Activated CD8-positive, alpha-beta memory T cell treated with anti-CD3 and anti-CD28 coated beads for 48 hours (primary cell): ENCODE results near the gene CSRP2.
A peak's percentile ranks its signal among the peaks of the same experiment; 100 is the strongest.

Experiments
- DNase-seq, 3 experiments: peaks; one replicate each; pipeline ENCODE4 v3.0.0-alpha.2; 2020; ENCODE audit warnings: low read depth in 2 of 3, low spot score in 2 of 3

The CSRP2 gene

DNA sequence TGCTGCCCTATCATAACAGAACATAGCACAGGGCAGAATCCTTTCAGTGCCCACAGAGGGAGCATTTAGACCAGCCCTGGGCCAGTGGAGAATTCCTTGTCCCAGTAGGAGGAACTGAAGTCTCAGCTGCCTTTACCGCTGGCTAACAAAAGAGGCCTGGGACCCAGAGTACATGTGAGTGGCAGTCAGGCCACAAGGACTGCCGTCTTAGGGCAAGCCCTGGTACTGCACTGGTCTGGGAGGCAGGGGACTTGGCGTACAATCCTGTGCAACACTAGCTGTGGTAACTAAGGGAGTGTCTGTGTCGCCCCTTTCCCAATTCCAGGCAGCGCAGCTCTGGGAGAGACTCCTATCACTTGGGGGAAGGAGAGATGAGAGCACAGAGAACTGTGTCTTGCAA is 17.0 kb upstream of the CSRP2 start:
- no peak for DNase-seq

DNA sequence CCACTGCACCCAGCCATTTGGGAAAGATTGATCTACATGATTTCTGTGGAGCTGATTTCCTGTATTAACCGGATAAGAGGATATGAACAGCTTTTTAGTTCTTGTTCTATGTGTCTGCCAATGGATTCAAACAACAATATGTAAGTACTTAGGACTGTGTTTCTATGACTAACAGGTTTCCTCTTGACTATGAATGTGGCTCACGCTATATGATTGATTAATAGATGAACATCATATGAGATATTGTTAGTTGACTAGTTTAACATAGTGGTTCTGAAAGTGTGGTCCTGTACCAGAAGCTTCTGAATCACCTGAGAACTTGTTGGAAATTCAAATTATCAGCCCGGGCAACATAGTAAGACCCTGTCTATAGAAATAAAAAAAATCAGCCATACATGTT is 12.8 kb upstream of the CSRP2 start:
- no peak for DNase-seq

DNA sequence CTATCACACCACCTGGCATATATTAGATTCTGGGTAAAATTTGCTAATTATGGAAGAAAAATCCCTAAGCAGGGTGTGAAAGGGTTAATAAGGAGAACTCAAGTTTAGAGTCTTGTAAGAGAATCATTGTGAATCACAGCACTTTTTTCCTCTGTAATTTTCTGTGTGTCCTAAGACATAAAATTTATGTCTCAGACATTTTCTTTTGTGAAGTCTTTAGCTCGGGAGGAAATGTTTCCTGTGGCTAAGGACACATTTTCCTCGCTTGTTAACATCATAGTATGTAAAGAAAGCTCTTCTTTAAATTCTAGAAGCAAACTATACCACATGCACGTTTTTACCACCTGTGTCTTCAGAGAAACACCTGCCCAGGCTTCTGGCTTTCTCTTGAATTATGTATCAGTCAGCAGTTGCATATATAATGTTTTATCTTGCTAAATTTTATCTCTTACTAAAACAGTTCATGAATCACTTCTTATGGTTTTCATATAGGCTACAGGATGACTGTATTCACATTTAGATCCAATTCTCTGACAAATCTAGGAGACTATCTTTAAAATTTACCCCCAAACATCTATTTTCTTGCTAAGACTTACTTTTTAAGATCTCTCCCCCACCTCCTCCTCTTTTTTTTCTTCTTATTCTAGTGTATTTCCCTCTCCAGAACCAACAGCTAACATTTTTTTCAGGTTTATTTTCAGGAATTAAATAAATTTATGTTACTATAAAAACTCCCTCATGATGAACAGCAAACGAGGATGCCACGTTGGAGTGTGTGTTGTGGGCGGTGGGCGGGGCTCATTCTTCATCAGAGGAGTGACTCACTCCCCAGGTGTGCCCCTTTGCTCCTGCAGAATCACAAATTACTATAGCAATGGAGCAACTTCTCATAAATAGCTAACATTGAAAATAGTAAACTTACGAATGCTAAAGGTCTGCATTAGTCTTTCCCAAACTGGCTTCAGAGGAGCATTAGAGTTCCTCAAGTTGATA is 11.6 kb upstream of the CSRP2 start:
- peak in 1 of 3 experiments; percentile 14 for DNase-seq

DNA sequence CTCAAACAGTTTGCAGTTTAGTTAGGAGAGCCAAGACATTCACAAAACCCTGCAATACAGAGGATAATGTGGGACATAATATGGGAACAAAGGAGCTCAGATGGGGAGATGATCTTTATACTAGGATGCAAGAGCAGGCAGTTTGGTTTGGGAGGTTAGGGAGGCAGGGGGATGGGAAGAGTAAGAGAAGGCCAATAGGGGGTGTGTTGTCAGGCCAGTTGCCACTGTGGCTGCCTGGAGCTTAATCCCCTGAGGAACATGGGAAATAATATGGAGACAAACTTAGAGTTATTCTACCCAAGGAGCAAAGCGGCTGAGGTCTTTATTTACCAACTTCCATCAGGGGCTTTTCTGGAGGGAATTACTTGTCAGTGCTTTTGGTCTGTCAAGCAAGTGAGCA is 10.0 kb upstream of the CSRP2 start:
- no peak for DNase-seq

DNA sequence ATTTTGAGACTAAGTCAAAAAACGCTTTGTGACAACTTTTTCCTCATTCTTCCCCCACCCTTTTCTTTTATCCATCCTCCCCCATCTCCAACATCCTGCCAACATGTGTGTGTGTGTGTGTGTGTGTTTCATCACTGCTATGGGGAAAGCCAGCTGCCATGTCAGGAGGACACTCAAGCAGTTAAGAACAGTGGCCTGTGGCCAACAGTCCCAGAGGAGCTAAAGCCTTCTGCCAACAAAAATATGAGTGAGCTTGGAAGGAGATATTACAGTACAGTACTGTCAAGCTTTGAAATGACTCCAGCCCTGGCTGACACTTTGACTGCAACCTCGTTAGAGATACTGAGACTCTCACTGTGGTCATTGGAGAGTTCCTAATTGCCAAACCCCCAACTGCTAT is 5.0 kb upstream of the CSRP2 start:
- no peak for DNase-seq

DNA sequence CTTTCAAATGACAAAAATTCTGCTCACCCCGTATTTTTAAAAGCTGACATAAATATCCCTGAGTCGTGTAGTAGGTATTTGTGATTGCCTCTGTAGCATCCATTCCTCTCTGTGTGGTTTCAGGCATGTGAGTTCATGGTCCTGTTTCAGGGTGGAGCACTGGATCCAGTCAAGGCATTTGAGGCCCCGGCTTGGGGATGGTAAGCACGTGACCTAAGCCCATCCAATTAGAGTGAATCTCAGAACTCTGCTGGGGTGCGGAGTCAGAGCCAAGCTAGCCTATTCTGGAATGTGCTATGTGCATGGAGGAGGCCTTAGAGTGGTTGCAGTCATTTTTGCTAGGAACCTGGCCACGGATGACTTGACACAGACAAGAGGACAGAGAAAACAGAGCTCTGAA is 4.3 kb upstream of the CSRP2 start:
- DNase-seq, result no peak

DNA sequence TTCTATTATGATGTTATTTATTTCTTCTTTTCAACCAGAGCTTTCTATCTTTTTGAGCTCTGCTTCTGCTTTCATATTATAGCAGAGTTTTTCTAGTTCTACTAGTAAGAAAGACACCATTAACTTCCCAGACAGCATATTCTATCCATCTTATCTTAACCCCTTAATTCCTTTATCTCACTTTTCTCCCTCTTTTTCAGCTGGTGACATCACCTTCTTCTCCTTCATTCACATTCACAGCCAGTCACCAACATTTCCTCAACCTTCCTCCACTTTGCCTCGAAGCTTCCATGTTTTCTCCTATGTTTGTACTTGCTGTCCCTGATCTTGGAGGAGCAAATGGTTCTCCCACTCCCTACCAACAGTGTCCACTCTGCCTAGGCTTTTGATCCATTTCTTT is 3.5 kb upstream of the CSRP2 start:
- DNase-seq, result no peak

DNA sequence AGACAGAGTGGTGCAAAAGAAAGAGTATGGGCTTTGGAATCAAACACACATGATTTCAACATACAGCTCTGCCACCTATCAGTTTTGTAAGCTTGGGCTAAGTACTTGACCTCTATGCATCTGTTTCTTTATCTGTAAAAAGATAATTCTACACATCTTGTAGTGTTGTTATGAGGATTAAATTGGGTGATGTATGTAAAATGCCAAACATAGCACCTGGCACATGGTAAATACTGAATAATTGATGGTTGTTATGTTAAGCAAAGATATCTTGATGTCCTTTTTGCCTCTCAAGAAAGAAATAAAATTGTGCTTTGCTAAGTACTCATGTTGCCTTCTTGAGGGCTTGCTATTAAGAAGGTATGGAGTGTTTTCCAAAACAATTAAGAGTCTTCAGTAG is 2.3 kb upstream of the CSRP2 start:
- DNase-seq, result no peak

DNA sequence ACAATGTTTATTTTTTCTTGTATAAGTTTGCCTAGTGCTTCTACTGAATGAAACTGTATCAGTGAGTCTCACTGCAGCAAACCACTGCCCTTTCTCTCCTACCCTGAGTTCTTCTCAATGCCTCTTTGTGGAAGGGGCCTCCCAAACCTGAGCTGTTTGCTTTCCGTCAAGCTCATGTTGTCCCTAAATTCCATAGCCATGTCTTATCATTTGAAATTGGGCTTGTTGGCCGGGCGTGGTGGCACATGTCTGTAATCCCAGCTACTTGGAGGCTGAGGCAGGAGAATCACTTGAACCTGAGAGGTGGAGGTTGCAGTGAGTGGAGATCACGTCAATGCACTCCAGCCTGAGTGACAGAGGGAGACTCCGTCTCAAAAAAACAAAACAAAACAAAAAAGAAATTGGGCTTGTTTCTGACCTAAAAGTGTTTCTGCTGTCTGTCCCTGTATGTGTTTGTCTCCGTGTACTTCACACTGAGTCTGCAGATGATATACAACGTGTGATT is 1.8 kb upstream of the CSRP2 start:
- no peak for DNase-seq

DNA sequence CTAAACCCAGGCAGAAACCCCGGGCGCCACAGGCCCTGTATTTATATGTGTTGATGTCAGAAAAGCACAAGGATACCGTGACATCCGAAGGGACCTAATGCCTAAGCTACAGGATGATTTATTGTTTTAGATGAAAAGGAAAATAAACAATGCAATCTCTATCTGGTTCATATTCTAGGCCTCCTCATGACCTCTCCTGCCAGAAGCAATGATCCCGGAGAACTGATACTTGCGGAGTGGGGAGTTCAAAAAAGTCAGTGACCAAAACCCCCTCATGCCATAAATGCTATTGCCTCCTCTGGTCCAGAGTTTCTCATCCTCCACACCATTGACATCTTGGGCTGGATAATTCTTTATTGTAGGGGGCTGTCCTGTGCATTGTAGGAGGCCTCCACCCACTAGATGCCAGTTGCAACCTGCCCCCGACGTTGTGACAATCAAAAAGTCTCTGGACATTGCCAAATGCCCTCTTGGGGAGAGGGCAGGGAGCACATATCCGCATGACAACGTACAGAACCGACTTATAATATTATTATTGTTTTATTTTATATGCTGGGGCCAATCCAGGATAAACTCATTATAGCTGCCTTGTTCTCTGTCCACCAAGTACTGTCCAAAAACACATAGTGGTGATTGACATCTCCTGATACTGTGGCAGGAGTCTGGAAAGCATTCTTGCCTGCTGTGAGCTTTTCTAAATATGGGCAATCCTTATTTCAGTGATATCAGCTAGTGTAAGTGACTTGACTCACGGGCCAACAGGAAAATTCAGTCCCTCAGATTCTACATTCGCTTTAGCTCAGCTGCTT is 1.1 kb upstream of the CSRP2 start:
- DNase-seq, result no peak

DNA sequence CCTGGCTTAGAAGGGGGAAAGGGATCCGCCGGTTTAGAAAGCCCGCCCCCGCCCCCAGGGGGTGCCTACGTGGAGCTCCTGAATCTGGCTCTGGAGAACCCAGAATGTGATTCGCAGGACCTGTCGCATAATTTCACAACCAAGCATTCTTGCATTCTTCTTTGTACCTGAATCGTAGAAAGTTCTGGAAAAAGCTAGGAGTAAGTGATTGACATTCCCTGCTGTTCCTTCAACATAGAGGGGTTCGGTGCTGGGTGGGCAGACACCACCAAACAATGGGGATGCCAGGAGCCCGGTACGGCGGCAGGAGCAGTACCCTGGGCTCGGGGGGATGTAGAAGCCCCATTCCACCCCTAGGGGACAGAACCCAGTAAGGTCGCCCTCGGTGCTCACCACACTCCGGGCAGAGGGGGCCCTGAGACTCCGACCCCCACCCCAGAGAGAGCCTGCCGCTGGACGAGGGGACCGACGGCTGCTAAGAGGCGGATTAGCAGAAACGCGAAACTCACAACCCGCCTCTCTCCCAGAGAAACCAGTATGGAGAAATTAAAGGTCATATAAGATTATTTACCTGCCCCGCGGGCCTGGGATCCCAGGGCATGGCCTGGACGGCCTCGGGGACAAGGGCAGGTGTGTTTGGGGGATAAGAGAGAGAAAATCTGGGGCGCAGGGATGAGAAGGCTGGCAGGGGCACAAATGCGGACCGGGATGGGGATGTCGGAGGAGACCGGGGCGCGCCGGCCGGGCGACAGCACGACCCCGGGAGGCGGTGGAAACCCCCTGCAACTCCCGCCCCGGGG is 520 bp downstream of the CSRP2 start:
- peak in 2 of 3 experiments; percentile 2 to 7 for DNase-seq

DNA sequence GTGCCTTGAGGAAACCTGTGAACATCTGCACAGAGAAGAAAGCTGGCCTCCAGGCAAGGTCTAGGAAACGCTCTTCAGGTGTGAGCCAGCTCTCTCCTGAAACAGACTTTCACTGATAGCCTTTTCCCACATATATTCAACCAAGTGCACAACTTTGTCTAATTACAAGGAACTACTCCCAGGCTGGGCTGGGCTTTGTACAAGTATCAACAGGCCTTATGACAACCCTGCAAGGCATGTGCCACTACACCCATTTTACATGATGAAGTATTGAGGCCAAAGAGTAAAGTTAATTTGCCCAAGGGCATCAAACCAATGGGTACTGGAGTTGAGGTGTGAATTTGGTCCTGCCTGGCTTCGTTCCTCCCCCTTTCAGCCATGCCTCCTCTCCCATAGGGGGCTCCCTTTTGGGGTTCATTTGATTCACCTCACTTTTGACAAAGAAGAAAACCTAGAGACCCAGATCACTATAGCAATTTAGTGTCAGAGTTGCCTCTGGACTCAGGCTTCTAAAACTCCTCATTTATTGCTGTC is 2.1 kb downstream of the CSRP2 start:
- no peak for DNase-seq

DNA sequence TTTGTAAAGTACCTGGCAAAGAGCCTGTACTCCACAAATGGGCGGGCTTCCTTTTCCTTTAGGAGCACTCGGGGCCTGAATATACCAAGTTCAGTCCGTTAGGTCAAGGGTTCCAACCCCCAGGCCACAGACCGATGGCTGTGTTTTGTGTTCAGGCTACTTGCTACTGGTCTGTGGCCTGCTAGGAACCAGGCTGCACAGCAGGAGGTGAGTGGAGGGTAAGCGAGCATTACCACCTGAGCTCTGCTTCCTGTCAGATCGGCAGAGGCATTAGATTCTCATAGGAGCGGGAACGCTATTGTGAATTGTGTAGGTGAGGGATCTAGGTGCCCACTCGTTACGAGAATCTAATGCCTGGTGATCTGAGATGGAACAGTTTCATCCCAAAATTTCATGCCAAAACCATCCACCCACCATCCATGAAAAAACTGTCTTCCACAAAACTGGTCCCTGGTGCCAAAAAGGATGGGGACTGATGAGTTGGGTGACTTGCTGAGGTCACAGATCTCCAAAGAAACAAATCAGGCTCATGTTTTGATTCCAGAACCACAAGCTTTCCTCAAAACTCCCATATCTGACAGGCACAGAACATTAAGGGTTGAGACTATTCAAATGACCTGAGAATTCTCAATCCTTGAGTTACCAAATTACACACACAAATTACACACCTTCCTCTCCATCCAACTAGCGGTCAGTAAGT is 4.2 kb downstream of the CSRP2 start:
- no peak for DNase-seq

DNA sequence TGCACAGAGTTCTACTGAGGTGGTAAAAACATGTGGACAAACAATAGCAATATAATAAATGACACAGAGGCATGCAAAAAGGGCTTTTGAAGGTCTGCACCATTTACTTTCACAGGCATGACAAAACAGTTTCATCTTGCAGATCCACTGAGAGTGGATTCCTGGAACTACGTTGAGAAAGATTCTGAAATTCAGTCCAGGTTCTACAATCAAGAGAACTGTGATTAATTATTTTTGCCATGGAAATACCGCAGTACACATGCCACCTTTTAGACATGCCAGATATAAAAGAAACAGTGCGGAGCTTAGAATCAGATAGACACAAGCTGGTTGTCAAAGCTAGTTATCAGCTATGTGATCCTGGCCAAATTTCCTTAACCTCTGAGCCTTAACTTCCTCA is 4.8 kb downstream of the CSRP2 start:
- DNase-seq, result no peak

DNA sequence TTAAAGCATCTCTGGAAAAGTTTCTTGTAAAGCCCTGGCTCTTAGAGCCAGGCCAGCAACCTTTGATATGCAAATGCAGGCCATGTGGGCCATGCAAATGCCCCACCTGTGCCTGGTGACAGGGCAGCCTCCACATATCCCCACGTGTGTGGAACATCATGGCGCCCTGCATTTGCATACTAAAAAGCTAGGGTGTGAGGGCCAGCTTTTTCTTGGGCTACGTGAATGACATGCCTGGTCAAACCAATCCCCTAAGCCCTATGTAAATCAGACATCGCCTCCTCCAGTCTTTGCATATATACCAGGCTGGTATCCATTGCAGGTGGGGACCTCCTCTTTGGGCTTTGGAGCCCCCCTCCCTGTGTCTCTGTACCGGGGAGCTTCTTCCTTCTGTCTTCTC is 6.4 kb downstream of the CSRP2 start:
- DNase-seq, result no peak

DNA sequence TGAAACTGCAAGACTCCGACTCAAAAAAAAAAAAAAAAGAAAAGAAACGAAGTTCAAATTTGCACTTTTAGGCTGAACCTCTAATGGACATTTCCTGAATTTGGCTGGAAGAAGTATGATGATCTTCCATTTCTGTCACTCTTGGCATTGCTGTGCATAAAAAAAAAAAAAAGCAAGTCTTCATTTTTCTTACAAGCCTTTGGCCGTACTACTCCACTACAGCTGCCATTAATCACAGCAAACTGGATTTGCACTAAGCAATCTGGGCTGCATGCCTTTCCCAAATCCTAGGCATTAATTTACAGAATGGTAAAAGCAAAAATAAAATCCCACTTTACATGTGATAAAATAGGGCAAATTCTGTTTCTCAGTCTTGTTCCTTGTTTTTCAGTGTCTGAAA is 7.1 kb downstream of the CSRP2 start:
- DNase-seq, result no peak

DNA sequence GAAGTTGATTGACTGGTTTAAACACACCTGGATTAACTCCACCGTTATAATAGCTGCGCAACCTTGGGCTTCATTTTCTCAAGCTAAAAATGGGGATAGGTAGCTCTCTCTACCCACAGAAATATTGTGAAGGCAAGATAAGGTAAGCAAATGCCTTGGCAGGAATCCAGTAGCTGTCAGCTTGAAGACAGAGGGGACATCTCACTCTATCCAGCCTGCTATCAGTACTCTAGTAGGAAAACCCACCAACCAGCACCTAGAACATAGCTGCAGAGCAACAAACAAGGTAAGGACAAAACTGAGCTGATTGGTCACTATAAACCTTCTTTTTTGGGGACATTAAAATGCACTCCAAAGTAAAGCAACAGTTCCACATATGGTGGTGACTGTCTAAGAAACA is 7.7 kb downstream of the CSRP2 start:
- no peak for DNase-seq

DNA sequence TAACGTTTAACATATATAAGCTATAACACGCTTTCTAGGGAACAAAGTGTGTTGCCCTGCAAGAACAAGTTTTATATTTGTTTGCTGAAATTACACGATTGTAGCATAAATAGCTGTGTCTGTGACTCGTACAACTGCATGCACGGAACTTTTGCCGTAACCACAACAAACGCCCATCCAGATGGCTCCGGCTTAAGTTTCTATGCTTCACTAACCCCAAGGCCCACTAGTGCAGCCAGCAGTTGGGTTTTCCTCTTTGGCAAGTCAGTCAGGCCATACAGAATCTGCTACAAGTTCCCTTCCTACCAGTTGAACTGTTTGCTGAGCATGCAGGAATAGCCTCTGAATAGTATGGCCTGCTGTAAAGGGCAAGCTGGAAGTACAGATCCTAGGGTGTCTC is 12.1 kb downstream of the CSRP2 start:
- DNase-seq, result no peak

DNA sequence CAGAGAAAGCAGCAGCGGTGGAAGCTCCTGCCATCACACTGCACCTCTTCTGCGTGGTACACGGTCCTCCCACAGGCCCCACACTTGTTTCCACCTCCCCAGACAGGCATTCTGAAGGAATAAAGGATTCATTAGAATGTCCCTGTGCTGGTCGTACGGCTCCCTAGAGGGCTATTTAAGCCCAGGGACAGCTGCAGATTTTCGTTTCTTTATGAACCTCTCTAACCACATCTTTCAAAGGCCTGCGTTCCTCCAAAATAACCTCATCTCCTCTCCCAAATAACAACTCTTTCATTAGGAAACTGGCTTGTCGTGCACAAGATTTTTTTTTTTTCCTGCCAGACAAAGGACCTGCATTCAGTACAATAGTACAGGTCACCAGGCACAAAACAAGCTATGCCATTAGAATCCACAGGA is 12.7 kb downstream of the CSRP2 start:
- no peak for DNase-seq

DNA sequence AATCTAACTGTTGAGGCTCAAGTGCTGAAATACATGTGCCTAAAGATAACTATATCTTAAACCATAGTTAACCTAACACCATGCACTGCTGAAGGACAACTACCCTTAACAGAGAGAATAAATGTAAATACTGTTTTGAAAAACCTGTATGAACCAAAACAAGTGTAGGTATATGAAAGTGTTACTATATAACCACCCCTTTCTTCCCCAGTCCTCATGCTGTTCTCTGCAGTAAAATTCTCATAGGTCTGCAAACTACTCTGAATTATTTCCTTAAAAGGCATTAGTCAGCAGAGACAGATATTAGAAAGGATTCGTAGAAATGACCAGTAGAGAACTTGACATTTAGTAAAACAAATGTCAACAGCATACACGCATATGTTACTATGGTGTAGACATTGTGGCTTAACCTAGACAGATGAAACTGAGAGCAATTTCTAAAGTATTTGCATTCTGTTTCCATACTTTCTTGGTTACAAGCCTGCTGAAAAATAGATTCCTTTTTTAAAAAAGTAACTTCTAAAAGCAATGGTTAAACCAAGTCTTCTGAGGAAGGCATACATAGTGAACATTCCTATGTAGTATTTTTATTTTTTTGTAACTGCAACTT is 13.9 kb downstream of the CSRP2 start:
- DNase-seq, result no peak
